Heart right ventricle (tissue), 16 donors: Measurements from ENCODE around the gene PLCB4. TPM values are rescaled to one million over a fixed set of nuclear protein-coding genes. Genes with fewer than 3 reads are reported as not detected.
A peak's percentile ranks its signal among the peaks of the same experiment; 100 is the strongest.

Experiments used
- ATAC-seq, 8 donors: fragments of 200-7000 bp; cut with Tn5 transposase; one replicate each; pipeline ENCODE4 v1.9.1; 2020; ENCODE audit warnings: mild to moderate bottlenecking in 8 of 8, moderate library complexity in 8 of 8, moderate number of reproducible peaks in 1 of 8
- DNase-seq, 2 donors: peaks; one replicate each; pipeline ENCODE4 v3.0.0-alpha.2; 2020
- H3K27ac ChIP-seq, 10 donors: fragments of 200-600 bp; sonication (generic) in 2 of 10; one replicate each; pipeline versions ENCODE4 v1.5.0 to v1.8.0; 2020 to 2022; ENCODE audit warnings: mild to moderate bottlenecking in 3 of 10
- H3K27me3 ChIP-seq, 7 donors: fragments of 200-600 bp; one replicate each; pipeline ENCODE4 v1.8.0; 2021 to 2022; ENCODE audit warnings: mild to moderate bottlenecking in 2 of 7
- H3K36me3 ChIP-seq, 9 donors: fragments of 200-600 bp; sonication (generic) in 1 of 9; one replicate each; pipeline versions ENCODE4 v1.5.0 to v1.8.0; 2020 to 2022; ENCODE audit warnings: mild to moderate bottlenecking in 2 of 9
- H3K4me1 ChIP-seq, 9 donors: fragments of 200-600 bp; sonication (generic) in 1 of 9; one replicate each; pipeline versions ENCODE4 v1.5.0 to v1.8.0; 2020 to 2022; ENCODE audit warnings: mild to moderate bottlenecking in 4 of 9
- H3K4me3 ChIP-seq, 10 donors: fragments of 200-600 bp; sonication (generic) in 2 of 10; one replicate each; pipeline versions ENCODE4 v1.5.0 to v1.8.0; 2020 to 2022; ENCODE audit warnings: mild to moderate bottlenecking in 7 of 10, moderate library complexity in 2 of 10
- H3K9me3 ChIP-seq, 11 donors: fragments of 200-600 bp in 10 of 11; sonication (generic) in 2 of 11; one replicate each; pipeline versions ENCODE4 v1.5.0 to v1.8.0; 2013 to 2022; ENCODE audit warnings: mild to moderate bottlenecking in 2 of 11, control low read depth in 1 of 11, moderate library complexity in 1 of 11
- CTCF ChIP-seq, 9 donors: fragments of 200-600 bp; sonication (generic) in 2 of 9; IDR thresholded peaks; one replicate each; pipeline versions ENCODE4 v1.5.0 to v1.8.0; 2021 to 2022; ENCODE audit warnings: antibody characterized with exemption in 9 of 9, mild to moderate bottlenecking in 5 of 9, moderate library complexity in 1 of 9
- WGBS, 2 donors: extraction: QIAGEN DNeasy Blood & Tissue Kit; methylation state at CpG; one replicate each; pipeline ENCODE4 v1.1.7; 2013; ENCODE audit warnings: inconsistent platforms in 1 of 2; 5-methylcytosine and 5-hydroxymethylcytosine counted together
- intact Hi-C, 10 donors: fragments of 100-400 bp; cut with DNase I; formaldehyde crosslinking; loops; one replicate each; pipeline versions ENCODE4 v1.11.1 to v1.14.2; 2022
- polyA plus RNA-seq, 2 donors: library from polyadenylated mRNA; stranded (reverse); fragments of 200-250 nt; gene quantifications; one replicate each; pipeline ENCODE4 v1.2.3, GENCODE V29; 2013
- total RNA-seq, 10 donors: library from RNA; stranded (reverse); fragmentation: NEBNext Ultra II Directional in 3 of 10; extraction: Animal tissue kit (Norgen Biotek cat#: 25700) in 3 of 10; gene quantifications; one replicate each; pipeline versions ENCODE4 v1.2.1 to v1.2.4, GENCODE V29; 2021 to 2023
- donor health status: Arrhythmogenic right ventricular cardiomyopathy.
- donor health status: ischemic (EF 13 %, LVEDD 7.1; RV severe dilation, severe dysfunction).
- donor health status: healthy with polysubstance abuse.
- donor health status: DM: no; HTN: yes; CAD: no.
- donor health status: DM: no; HTN: no; CAD: no.
- donor health status: ischemic (EF 25% LVEDD 6.9; RV normal size, moderate dysfunction).
- donor health status: ischemic (EF 25% LVEDD 5.7; RV mildly dilated, moderate dysfunction).
- donor health status: healthy.
- donor health status: DM: yes; HTN: yes; CAD: no.
- donor health status: Ischemic cardiomyopathy.
- donor health status: ischemic (EF 35%, LVEDD 5.7; RV mildly dilated, moderate dysfunction).
- donor health status: nonischemic (EF 11% LVEDD 7.7; RV severe dilation, severe dysfunction).
- donor health status: DM: yes; HTN: yes; CAD: no.
- donor health status: PGD.
- donor health status: ischemic (EF 29% LVEDD 5.4; RV normal size, mild dysfunction).
- donor health status: nonischemic (EF 23%, LVEDD 6.1; RV moderate dilation, normal function).

The PLCB4 gene
- total and polyA plus RNA-seq, 12 donors, result 3.6 to 33.3 (median 28.4) TPM

GRCh38 chr20:9359561-9360308, 290.8 kb downstream of the PLCB4 start:
- peak; percentile 24 to 62 for DNase-seq
- peaks cover 0 to 33% (median 3%) of the 10 kb centered on the region in 9 donors for H3K36me3 ChIP-seq
- no peak overlapping the region for H3K4me3 ChIP-seq
- peaks cover 0 to 23% (median 10%) of the 10 kb centered on the region in 9 donors for H3K4me1 ChIP-seq
- H3K27me3 ChIP-seq, result no peaks in the 10 kb centered on the region
- H3K27ac ChIP-seq, result peak overlapping the region in 5 of 10 donors; percentile 14 to 50 (median 17)
- WGBS, 2 donors, result 52 to 56% methylated on average over 14 of the region's 14 CpGs
- peak; percentile 38 to 81 (median 70) for ATAC-seq
- no peaks in the 10 kb centered on the region for H3K9me3 ChIP-seq
- intact Hi-C loops, result loop anchor here (2.0 to 10.0 kb wide), 18 partner anchors 135 to 605 kb away; partner anchors contain the start of gene PLCB4 (in 1 of the 10)
- TF ChIP-seq CTCF (IDR thresholded peaks at IDR 0.05), result peak; percentile 35 to 78 (median 61)

DNA sequence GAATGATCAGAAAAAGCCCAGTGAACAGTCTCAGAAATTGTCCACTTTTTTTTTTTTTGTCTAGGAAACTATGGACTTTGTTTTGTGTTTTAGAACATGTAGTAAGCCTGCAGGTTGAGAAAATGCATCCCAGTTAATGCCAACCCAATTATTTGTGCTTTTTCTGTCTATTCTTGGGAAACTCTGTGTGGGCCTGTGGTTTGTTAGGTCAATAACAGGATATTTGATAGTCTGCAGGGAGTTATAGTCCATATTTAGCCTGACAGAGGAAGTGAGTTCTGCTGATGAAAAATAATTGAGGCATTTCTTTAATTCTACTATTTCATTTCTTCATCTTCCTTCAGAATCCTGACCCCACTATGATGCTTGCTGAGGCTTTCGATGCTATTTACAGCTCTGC, 291.5 kb downstream of the PLCB4 start:
- WGBS, 2 donors, result 84 to 90% methylated on average over 1 of the region's 1 CpG
- ATAC-seq (peak in 1 of 8 donors; percentile 41), DNase-seq (no peak)
- TF ChIP-seq CTCF (IDR thresholded peaks at IDR 0.05), result no peak
- Histone ChIP-seq H3K27ac (peak overlapping the region in 2 of 10 donors; percentile 17 to 50), H3K36me3 (peaks cover 0 to 40% (median 9%) of the 10 kb centered on the region in 9 donors), H3K9me3 (no peaks in the 10 kb centered on the region), H3K27me3 (no peaks in the 10 kb centered on the region), H3K4me1 (peaks cover 0 to 22% (median 10%) of the 10 kb centered on the region in 9 donors), H3K4me3 (no peak overlapping the region)
- intact Hi-C loops, result loop anchor here in 7 of 10 donors (2.0 to 10.0 kb wide), 8 partner anchors 416 to 606 kb away; no protein-coding TSS in a partner anchor

DNA sequence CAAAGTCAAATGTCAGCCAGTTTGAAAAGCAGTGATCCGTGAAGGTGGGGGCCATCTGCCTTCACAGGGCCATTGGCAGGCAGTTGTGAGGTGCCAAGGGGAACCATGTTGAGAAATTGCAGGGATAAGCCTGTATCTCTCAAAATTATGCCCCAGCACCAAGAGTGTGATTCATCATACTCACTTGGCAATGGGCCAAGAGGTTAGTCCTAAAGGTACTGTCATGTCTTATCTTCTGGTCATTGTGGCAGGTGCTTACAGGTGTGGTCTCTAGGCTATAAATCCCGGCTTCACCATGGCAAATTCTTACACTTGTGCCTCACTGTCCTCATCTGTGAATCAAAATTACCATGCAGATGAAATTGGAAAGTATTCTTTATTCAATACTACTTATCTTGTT, 294.8 kb downstream of the PLCB4 start:
- no peak overlapping the region for H3K4me3 ChIP-seq
- intact Hi-C loops, result loop anchor here in 7 of 10 donors (5.0 to 10.0 kb wide), 7 partner anchors 419 to 609 kb away; no protein-coding TSS in a partner anchor
- no peaks in the 10 kb centered on the region for H3K9me3 ChIP-seq
- H3K27ac ChIP-seq, result no peak overlapping the region
- ATAC-seq (no peak), DNase-seq (no peak)
- H3K27me3 ChIP-seq, result no peaks in the 10 kb centered on the region
- H3K4me1 ChIP-seq, result peaks cover 0 to 22% (median 10%) of the 10 kb centered on the region in 9 donors
- 94 to 97% methylated on average over 2 of the region's 2 CpGs for WGBS, 2 donors
- peaks cover 0 to 61% (median 12%) of the 10 kb centered on the region in 9 donors for H3K36me3 ChIP-seq
- TF ChIP-seq CTCF (IDR thresholded peaks at IDR 0.05), result no peak

DNA sequence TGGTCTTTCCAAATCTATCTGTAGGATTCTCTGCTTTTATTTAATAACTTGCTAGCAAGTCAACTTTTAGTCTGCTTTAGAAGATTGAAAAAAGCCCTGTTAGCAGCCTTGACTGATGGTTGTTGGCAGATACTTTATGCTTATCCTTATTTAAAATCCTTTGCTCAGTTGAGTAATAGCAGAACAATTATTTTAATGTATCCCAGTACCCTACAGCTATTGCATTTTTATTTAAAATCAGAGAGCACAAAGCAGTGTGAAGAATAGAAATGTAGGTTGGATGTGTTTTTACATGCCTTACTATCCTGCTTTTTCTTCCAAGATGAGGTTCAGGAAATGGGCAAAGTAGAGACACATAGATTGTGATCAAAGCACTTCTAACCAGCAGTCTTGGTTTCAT, 298.4 kb downstream of the PLCB4 start:
- H3K4me3 ChIP-seq, result no peak overlapping the region
- ATAC-seq (no peak), DNase-seq (no peak)
- H3K36me3 ChIP-seq, result peaks cover 0 to 81% (median 13%) of the 10 kb centered on the region in 9 donors
- no peaks in the 10 kb centered on the region for H3K9me3 ChIP-seq
- peaks cover 0 to 8% (median 0%) of the 10 kb centered on the region in 9 donors for H3K4me1 ChIP-seq
- intact Hi-C loops, result loop anchor here in 4 of 10 donors (10.0 kb wide), 5 partner anchors 423 to 613 kb away; no protein-coding TSS in a partner anchor
- no peak overlapping the region for H3K27ac ChIP-seq
- TF ChIP-seq CTCF (IDR thresholded peaks at IDR 0.05), result no peak
- no peaks in the 10 kb centered on the region for H3K27me3 ChIP-seq
